AG04449 (cell line): ENCODE results near the gene FBXO15.
A peak's percentile ranks its signal among the peaks of the same experiment; 100 is the strongest.

Experiments used
- CTCF ChIA-PET: fragments of 350-600 bp; formaldehyde crosslinking; extraction: SDS; loops from one replicate; lab custom pipeline; 2021; ENCODE audit warnings: antibody characterized with exemption; lab: Yijun Ruan, JAX
- POLR2A ChIA-PET: fragments of 400-600, 350-600 bp; formaldehyde crosslinking; extraction: SDS; loops from one replicate; lab custom pipeline; 2020; ENCODE audit warnings: antibody characterized with exemption, inconsistent platforms; lab: Yijun Ruan, JAX
- DNase-seq: peaks from one replicate; pipeline ENCODE4 v3.0.0-alpha.2; 2010; ENCODE audit warnings: low read depth, low spot score
- H3K4me3 ChIP-seq: 2 replicates; pipeline ENCODE4 v1.5.1; 2011; ENCODE audit warnings: low read depth, mild to moderate bottlenecking, control low read depth, low read length
- TF ChIP-seq, protein P1 (sequence below): IDR thresholded peaks from one replicate; pipeline ENCODE4 v1.5.1; 2011; ENCODE audit warnings: mild to moderate bottlenecking, moderate library complexity, low read length, control low read depth, inconsistent platforms; ENCODE audit not compliant: insufficient read depth; ENCODE audit errors: missing control alignments

Gene FBXO15

DNA sequence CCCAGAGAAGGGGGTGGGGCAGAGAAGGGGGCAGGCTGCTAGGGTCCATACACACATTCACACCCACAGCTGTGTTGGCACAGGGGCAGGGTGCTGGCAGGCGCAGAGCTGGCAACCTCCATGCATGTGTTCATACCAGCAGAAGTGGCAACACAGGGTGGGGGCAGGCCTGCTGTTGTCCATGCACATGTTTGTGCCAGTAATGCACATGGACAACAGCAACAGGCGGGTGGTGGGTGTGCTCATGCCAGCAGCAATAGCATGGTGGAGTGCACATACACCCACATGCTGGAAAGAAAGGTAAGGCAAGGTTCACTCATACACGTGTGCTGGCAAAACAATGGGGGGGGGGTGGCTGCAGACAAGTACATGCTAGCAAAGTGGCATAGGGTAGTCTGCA, 54.7 kb downstream of the FBXO15 start:
- ChIA-PET CTCF (interaction anchor here (0.6 kb wide), 1 partner anchor 47 kb away, joined by 3 read pairs; no protein-coding TSS in a partner anchor), POLR2A (no interaction called here)
- TF ChIP-seq, protein P1, sequence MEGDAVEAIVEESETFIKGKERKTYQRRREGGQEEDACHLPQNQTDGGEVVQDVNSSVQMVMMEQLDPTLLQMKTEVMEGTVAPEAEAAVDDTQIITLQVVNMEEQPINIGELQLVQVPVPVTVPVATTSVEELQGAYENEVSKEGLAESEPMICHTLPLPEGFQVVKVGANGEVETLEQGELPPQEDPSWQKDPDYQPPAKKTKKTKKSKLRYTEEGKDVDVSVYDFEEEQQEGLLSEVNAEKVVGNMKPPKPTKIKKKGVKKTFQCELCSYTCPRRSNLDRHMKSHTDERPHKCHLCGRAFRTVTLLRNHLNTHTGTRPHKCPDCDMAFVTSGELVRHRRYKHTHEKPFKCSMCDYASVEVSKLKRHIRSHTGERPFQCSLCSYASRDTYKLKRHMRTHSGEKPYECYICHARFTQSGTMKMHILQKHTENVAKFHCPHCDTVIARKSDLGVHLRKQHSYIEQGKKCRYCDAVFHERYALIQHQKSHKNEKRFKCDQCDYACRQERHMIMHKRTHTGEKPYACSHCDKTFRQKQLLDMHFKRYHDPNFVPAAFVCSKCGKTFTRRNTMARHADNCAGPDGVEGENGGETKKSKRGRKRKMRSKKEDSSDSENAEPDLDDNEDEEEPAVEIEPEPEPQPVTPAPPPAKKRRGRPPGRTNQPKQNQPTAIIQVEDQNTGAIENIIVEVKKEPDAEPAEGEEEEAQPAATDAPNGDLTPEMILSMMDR, result no peak

DNA sequence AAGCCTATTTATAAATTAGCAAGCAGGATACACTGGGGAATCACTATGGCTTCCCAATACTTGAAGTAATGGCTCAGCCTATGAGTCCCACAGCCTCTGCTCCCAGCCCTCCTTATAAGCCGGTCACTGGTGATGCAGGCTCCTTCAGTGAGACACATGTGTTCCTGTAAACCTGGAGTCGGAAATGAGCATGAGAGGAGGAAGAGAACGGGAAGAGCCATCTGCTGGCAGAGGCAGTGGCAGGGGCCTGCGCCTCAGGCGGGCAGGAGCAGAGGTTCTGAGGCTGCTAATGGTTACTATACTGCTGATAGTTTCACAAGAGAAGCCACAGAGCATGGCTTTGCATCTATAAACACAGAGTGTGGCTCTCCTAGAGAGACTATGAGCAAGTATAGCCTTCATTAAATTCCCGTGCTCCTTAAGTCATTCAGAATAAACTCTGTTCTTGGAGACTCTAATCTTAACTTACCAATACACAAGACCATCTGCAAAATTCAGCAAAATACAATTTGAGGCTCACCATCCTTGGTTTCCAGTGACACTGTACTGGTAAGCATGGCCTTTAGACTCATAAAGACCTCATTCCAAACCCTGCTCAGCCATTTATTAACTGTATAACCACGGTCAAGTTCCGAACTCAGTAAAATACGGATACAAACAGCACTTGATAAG, 63.3 kb downstream of the FBXO15 start:
- H3K4me3 ChIP-seq, result no peak overlapping the region
- ChIA-PET POLR2A (no interaction called here), CTCF (no interaction called here)
- TF ChIP-seq, protein P1, result no peak
- DNase-seq, result no peak

More for the DNA sequence above, 54.7 kb downstream of the FBXO15 start:
- H3K4me3 ChIP-seq, result no peak overlapping the region
- no peak for DNase-seq

DNA sequence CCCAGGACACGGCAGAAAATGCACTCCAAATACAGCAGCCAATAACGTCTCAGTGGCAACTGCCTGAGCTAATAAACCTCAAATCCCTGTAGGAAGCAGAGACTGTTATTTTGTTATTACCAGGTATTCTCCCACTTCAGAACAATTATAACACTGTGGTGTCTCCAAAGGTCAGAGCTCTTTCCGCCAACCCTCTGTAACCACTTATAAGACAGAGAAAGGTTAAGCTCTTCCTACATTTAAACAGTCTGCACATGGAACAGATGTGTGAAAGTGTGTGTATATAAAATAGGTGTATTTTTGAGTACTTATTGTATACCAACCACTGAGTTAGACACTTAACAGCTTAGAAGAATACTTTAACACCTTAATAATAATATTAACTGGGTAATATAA, 64.1 kb downstream of the FBXO15 start:
- no peak for DNase-seq

DNA sequence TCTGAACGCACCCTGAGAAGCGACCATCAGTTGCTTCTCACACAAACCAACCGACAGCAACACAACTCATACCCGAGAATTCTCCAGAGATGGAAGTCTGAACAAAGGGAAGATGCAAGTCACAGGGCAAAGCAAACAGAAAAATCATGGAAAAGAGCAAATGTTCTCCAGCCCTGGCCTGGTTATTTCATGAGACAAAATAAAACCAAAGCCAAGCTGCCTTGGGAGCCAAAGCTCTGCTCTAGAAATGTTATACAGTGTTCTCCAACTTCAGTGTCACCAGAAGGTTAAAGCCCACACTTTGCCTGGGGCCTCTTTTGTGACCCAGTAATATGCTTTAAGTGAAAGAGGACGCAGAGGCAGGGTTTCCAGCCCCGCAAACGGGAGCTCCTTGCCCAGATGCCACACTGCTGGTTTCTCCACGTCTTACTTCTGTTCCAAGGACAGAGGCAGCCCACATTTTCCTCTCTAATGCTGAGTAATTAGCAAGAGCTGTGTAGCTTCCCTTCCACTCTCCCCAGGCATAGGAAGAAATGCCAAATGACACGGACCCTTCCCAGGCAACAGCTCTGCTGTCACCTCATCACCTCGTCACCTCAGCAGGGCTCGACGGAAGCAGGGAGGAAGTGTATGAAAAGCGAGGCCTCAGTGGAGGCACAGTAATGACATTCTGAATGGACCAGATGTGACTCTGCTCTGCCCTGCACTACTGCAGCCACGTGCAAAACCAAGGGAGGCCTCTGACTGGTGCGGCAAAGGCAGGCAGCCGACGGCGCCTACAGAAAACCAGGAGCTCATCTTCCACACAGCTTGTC, 64.7 kb downstream of the FBXO15 start:
- DNase-seq, result no peak
- H3K4me3 ChIP-seq, result no peak overlapping the region
- POLR2A ChIA-PET, result no interaction called here
- CTCF ChIA-PET, result interaction anchor here (0.7 to 1.9 kb wide), 8 partner anchors 10 to 1320 kb away, joined by 3 to 5 read pairs (median 3); no protein-coding TSS in a partner anchor
- TF ChIP-seq, protein P1, result no peak

More for the DNA sequence above, 64.1 kb downstream of the FBXO15 start:
- CTCF ChIA-PET, result interaction anchor here (0.7 to 1.8 kb wide), 3 partner anchors 241 to 1309 kb away, joined by 3 to 5 read pairs (median 3); no protein-coding TSS in a partner anchor
- TF ChIP-seq, protein P1, result no peak
- H3K4me3 ChIP-seq, result no peak overlapping the region
- POLR2A ChIA-PET, result no interaction called here

- no peak overlapping the region for H3K4me3 ChIP-seq
- TF ChIP-seq, protein P1, result peak; percentile 59
- POLR2A ChIA-PET, result no interaction called here
- no peak for DNase-seq
- CTCF ChIA-PET, result interaction anchor here (0.7 to 1.9 kb wide), 7 partner anchors 9 to 1319 kb away, joined by 3 to 5 read pairs (median 3); no protein-coding TSS in a partner anchor
Measured at GRCh38 chr18:74081966-74082741, 65.5 kb downstream of the FBXO15 start.
